ENCODE data around the gene TMEM9.

The TMEM9 gene

GRCh38 chr1:201190624-201191051 is 36.4 kb upstream of the TMEM9 start, which contains the start of gene IGFN1:
Gene IGFN1 (plus strand): TSS chr1:201190824. CDS start chr1:201193294, 2,470 bp downstream.
- CTCF ChIA-PET, result interaction anchor here (0.9 to 1.1 kb wide), 2 partner anchors 19 to 71 kb away, joined by 4 to 7 read pairs; no protein-coding TSS in a partner anchor
- DNase-seq (ENCODE audit: low spot score), result no peak
- no peak within 1 kb of the TSS for H3K27ac ChIP-seq
- no peak for TF ChIP-seq CTCF (conservative IDR thresholded peaks at IDR 0.05; ENCODE audit: low read depth)
- POLR2A ChIA-PET (ENCODE audit: low non-redundant PET), result no interaction called here

- DNase-seq (ENCODE audit: low spot score), result no peak
- ChIA-PET POLR2A (ENCODE audit: low non-redundant PET) (no interaction called here), CTCF (interaction anchor here (1.1 kb wide), 1 partner anchor 19 kb away, joined by 7 read pairs; no protein-coding TSS in a partner anchor)
- H3K27ac ChIP-seq, result no peak overlapping the region
- no peak for TF ChIP-seq CTCF (conservative IDR thresholded peaks at IDR 0.05; ENCODE audit: low read depth)
Measured at GRCh38 chr1:201190005-201190404, 35.7 kb upstream of the TMEM9 start.

- TF ChIP-seq CTCF (conservative IDR thresholded peaks at IDR 0.05; ENCODE audit: low read depth), result no peak
- DNase-seq (ENCODE audit: low spot score), result no peak
- ChIA-PET POLR2A (ENCODE audit: low non-redundant PET) (no interaction called here), CTCF (interaction anchor here (0.6 kb wide), 1 partner anchor 34 kb away, joined by 4 read pairs; no protein-coding TSS in a partner anchor)
- no peak overlapping the region for H3K27ac ChIP-seq
Measured at GRCh38 chr1:201189085-201189484, 34.8 kb upstream of the TMEM9 start.

GRCh38 chr1:201186192-201186591 is 31.9 kb upstream of the TMEM9 start:
- TF ChIP-seq CTCF (conservative IDR thresholded peaks at IDR 0.05; ENCODE audit: low read depth), result no peak
- H3K27ac ChIP-seq, result no peak overlapping the region
- ChIA-PET POLR2A (ENCODE audit: low non-redundant PET) (no interaction called here), CTCF (interaction anchor here (0.7 to 2.4 kb wide), 6 partner anchors 16 to 167 kb away, joined by 3 to 21 read pairs (median 4); no protein-coding TSS in a partner anchor)
- no peak for DNase-seq (ENCODE audit: low spot score)

- no peak overlapping the region for H3K27ac ChIP-seq
- POLR2A ChIA-PET (ENCODE audit: low non-redundant PET), result interaction anchor here (0.6 kb wide), 1 partner anchor 203 kb away, joined by 3 read pairs; no protein-coding TSS in a partner anchor
- no peak for TF ChIP-seq CTCF (conservative IDR thresholded peaks at IDR 0.05; ENCODE audit: low read depth)
- CTCF ChIA-PET, result interaction anchor here (0.6 to 2.4 kb wide), 12 partner anchors 10 to 200 kb away, joined by 3 to 21 read pairs (median 4); partner anchors contain the start of gene ASCL5
- DNase-seq (ENCODE audit: low spot score), result no peak
Measured at GRCh38 chr1:201185527-201186128, 31.4 kb upstream of the TMEM9 start.

GRCh38 chr1:201185123-201185453 is 30.8 kb upstream of the TMEM9 start:
- TF ChIP-seq CTCF (conservative IDR thresholded peaks at IDR 0.05; ENCODE audit: low read depth), result peak; percentile 12
- ChIA-PET POLR2A (ENCODE audit: low non-redundant PET) (interaction anchor here (0.6 kb wide), 1 partner anchor 203 kb away, joined by 3 read pairs; no protein-coding TSS in a partner anchor), CTCF (interaction anchor here (0.6 to 2.4 kb wide), 12 partner anchors 9 to 200 kb away, joined by 3 to 21 read pairs (median 4); partner anchors contain the start of gene ASCL5)
- DNase-seq (ENCODE audit: low spot score), result no peak
- H3K27ac ChIP-seq, result no peak overlapping the region

All from RWPE1 (cell line).